CD14-positive monocyte (primary cell): ENCODE data around the gene HOXB5. TPM values are rescaled to one million over a fixed set of nuclear protein-coding genes. Genes with fewer than 3 reads are reported as not detected.

Source experiments
- DNase-seq, 3 donors: peaks; one replicate each; pipeline ENCODE4 v3.0.0-alpha.2; 2011 to 2022
- H2AFZ ChIP-seq: 2 replicates; pipeline ENCODE4 v1.6.0; 2012; ENCODE audit warnings: mild to moderate bottlenecking, low read depth, low read length, inconsistent platforms; ENCODE audit not compliant: insufficient read depth, poor library complexity, severe bottlenecking
- H3K27ac ChIP-seq, 2 donors: 1 replicate in 1 of 2; 2 replicates in 1 of 2; pipeline ENCODE4 v1.5.1; 2012 to 2013; ENCODE audit warnings: low read length in 2 of 2, control low read depth in 1 of 2, inconsistent platforms in 1 of 2, low read depth in 1 of 2, mild to moderate bottlenecking in 1 of 2
- H3K27me3 ChIP-seq, 2 donors: one replicate each; pipeline versions ENCODE4 v1.6.0 to v1.6.1; 2011 to 2013; ENCODE audit warnings: low read length in 2 of 2; ENCODE audit not compliant: control insufficient read depth in 2 of 2, insufficient read depth in 2 of 2
- H3K36me3 ChIP-seq, 2 donors: replicated peaks in 1 of 2; 1 replicate in 1 of 2; 2 replicates in 1 of 2; pipeline versions ENCODE4 v1.5.1 to v1.6.1; 2012 to 2013; ENCODE audit warnings: low read length in 2 of 2, control low read depth in 1 of 2, inconsistent platforms in 1 of 2, mild to moderate bottlenecking in 1 of 2; ENCODE audit not compliant: insufficient read depth in 2 of 2, control insufficient read depth in 1 of 2
- H3K4me1 ChIP-seq, 2 donors: 1 replicate in 1 of 2; 2 replicates in 1 of 2; pipeline versions ENCODE4 v1.5.1 to v1.6.1; 2012 to 2013; ENCODE audit warnings: low read length in 2 of 2, control low read depth in 1 of 2, inconsistent platforms in 1 of 2, mild to moderate bottlenecking in 1 of 2, moderate library complexity in 1 of 2; ENCODE audit not compliant: insufficient read depth in 2 of 2, control insufficient read depth in 1 of 2
- H3K4me2 ChIP-seq: replicated peaks from 2 replicates; pipeline ENCODE3; 2012; ENCODE audit warnings: low read length, moderate library complexity, mild to moderate bottlenecking; ENCODE audit not compliant: poor library complexity, severe bottlenecking; ENCODE audit errors: extremely low read depth
- H3K4me3 ChIP-seq, 3 experiments: fragments of 200-600 bp in 1 of 3; sonication (generic) in 1 of 3; replicated peaks in 1 of 3; 1 replicate in 2 of 3; 2 replicates in 1 of 3; pipeline ENCODE4 v1.5.1; 2011 to 2013; ENCODE audit warnings: low read length in 3 of 3, mild to moderate bottlenecking in 3 of 3, control low read depth in 2 of 3, low read depth in 2 of 3, inconsistent platforms in 1 of 3, moderate library complexity in 1 of 3
- H3K79me2 ChIP-seq: 2 replicates; pipeline ENCODE4 v1.6.0; 2012; ENCODE audit warnings: mild to moderate bottlenecking, control low read depth, inconsistent platforms, low read length, moderate library complexity; ENCODE audit not compliant: insufficient read depth
- H3K9ac ChIP-seq: 2 replicates; pipeline ENCODE4 v1.6.0; 2017; ENCODE audit warnings: low read length, mild to moderate bottlenecking; ENCODE audit not compliant: insufficient read depth, poor library complexity, severe bottlenecking
- H3K9me3 ChIP-seq, 2 donors: replicated peaks in 1 of 2; 1 replicate in 1 of 2; 2 replicates in 1 of 2; pipeline versions ENCODE4 v1.5.1 to v1.6.1; 2012 to 2013; ENCODE audit warnings: low read length in 2 of 2, control low read depth in 1 of 2; ENCODE audit not compliant: control insufficient read depth in 1 of 2, insufficient read depth in 1 of 2
- H4K20me1 ChIP-seq: 2 replicates; pipeline ENCODE4 v1.6.0; 2012; ENCODE audit warnings: mild to moderate bottlenecking, low read length, control low read depth, moderate library complexity; ENCODE audit not compliant: insufficient read depth
- H3K27ac Mint-ChIP-seq, 7 donors: one replicate each; pipeline ENCODE4 v1.8.0; 2020; ENCODE audit warnings: mild to moderate bottlenecking in 7 of 7, mixed read lengths in 7 of 7, moderate library complexity in 6 of 7, inconsistent platforms in 2 of 7
- H3K27me3 Mint-ChIP-seq, 3 donors: one replicate each; pipeline ENCODE4 v1.8.0; 2021 to 2022; ENCODE audit warnings: low read depth in 3 of 3, mild to moderate bottlenecking in 3 of 3, mixed read lengths in 3 of 3, moderate library complexity in 3 of 3, inconsistent platforms in 1 of 3
- H3K36me3 Mint-ChIP-seq, 2 donors: one replicate each; pipeline ENCODE4 v1.8.0; 2020; ENCODE audit warnings: mixed read lengths in 2 of 2, inconsistent platforms in 1 of 2, mild to moderate bottlenecking in 1 of 2
- H3K4me1 Mint-ChIP-seq: one replicate; pipeline ENCODE4 v1.8.0; 2020; ENCODE audit warnings: mild to moderate bottlenecking, mixed read lengths
- H3K4me3 Mint-ChIP-seq, 2 donors: one replicate each; pipeline ENCODE4 v1.8.0; 2020; ENCODE audit warnings: mild to moderate bottlenecking in 2 of 2, mixed read lengths in 2 of 2, moderate library complexity in 1 of 2
- H3K9me3 Mint-ChIP-seq, 7 donors: one replicate each; pipeline ENCODE4 v1.8.0; 2020 to 2022; ENCODE audit warnings: mixed read lengths in 7 of 7, mild to moderate bottlenecking in 6 of 7, moderate library complexity in 6 of 7, inconsistent platforms in 2 of 7
- CTCF ChIP-seq: fragments of 200-600 bp; IDR thresholded peaks from one replicate; pipeline ENCODE4 v1.8.0; 2022; ENCODE audit warnings: antibody characterized with exemption, mild to moderate bottlenecking
- WGBS: methylation state at CpG from one replicate; pipeline ENCODE4 v1.1.5; 2013; ENCODE audit warnings: missing lambda C conversion rate; ENCODE audit not compliant: insufficient coverage; 5-methylcytosine and 5-hydroxymethylcytosine counted together
- intact Hi-C, 2 donors: fragments of 100-400 bp; cut with micrococcal nuclease; formaldehyde crosslinking; loops; one replicate each; pipeline versions ENCODE4 v1.15.0 to v1.15.1; 2023
- polyA plus RNA-seq, 3 donors: library from polyadenylated mRNA; depleted of rRNA in 1 of 3; unstranded in 2 of 3; stranded (reverse) in 1 of 3; fragments of 300-500 nt in 2 of 3; fragments of >200 nt in 1 of 3; fragmentation: Illumina TruSeq in 2 of 3; gene quantifications; 1 replicate in 2 of 3; 2 replicates in 1 of 3; pipeline ENCODE4 v1.2.3, GENCODE V29; 2012 to 2021

The HOXB5 gene
- polyA plus RNA-seq, 3 donors = not detected

GRCh38 chr17:48576479-48577309 is 16.9 kb downstream of the HOXB5 start:
- H3K27ac Mint-ChIP-seq = no peak overlapping the region
- no peak for TF ChIP-seq CTCF
- H3K4me2 ChIP-seq = peak overlapping the region; percentile 99
- H3K9me3 Mint-ChIP-seq = peaks cover 4 to 33% (median 19%) of the 10 kb centered on the region in 7 donors
- no peaks in the 10 kb centered on the region for H3K36me3 ChIP-seq
- H3K4me3 Mint-ChIP-seq = peak overlapping the region; percentile 77 to 90
- no peaks in the 10 kb centered on the region for H3K79me2 ChIP-seq
- H3K27ac ChIP-seq = no peak overlapping the region
- H3K4me1 ChIP-seq = peaks cover 28 to 38% of the 10 kb centered on the region in 2 donors
- H3K4me1 Mint-ChIP-seq = peaks cover 41% of the 10 kb centered on the region
- H3K4me3 ChIP-seq = peak overlapping the region; percentile 24 to 86 (median 29)
- no peak overlapping the region for H3K9ac ChIP-seq
- H4K20me1 ChIP-seq = no peaks in the 10 kb centered on the region
- H3K27me3 Mint-ChIP-seq = peaks cover 63 to 84% (median 80%) of the 10 kb centered on the region in 3 donors
- peaks cover 10 to 17% of the 10 kb centered on the region in 2 donors for H3K36me3 Mint-ChIP-seq
- H2AFZ ChIP-seq = peak overlapping the region; percentile 68
- H3K27me3 ChIP-seq = peaks cover 62 to 91% of the 10 kb centered on the region in 2 donors
- peaks cover 0 to 12% of the 10 kb centered on the region in 2 donors for H3K9me3 ChIP-seq
- DNase-seq = no peak
- intact Hi-C loops = no loop called here
- WGBS = 10% methylated on average over 18 of the region's 43 CpGs

GRCh38 chr17:48575673-48576478 is 17.7 kb downstream of the HOXB5 start:
- H3K4me1 Mint-ChIP-seq = peaks cover 39% of the 10 kb centered on the region
- TF ChIP-seq CTCF = no peak
- no peak overlapping the region for H3K27ac ChIP-seq
- peaks cover 10 to 14% of the 10 kb centered on the region in 2 donors for H3K36me3 Mint-ChIP-seq
- no peak overlapping the region for H2AFZ ChIP-seq
- H3K27ac Mint-ChIP-seq = peak overlapping the region in 1 of 7 donors; percentile 74
- no peaks in the 10 kb centered on the region for H3K36me3 ChIP-seq
- no peaks in the 10 kb centered on the region for H3K79me2 ChIP-seq
- H3K4me3 Mint-ChIP-seq = peak overlapping the region; percentile 43 to 85
- peaks cover 0 to 9% of the 10 kb centered on the region in 2 donors for H3K9me3 ChIP-seq
- no peaks in the 10 kb centered on the region for H4K20me1 ChIP-seq
- peak overlapping the region in 1 of 3 experiments; percentile 86 for H3K4me3 ChIP-seq
- peaks cover 55 to 91% of the 10 kb centered on the region in 2 donors for H3K27me3 ChIP-seq
- H3K4me1 ChIP-seq = peaks cover 28 to 38% of the 10 kb centered on the region in 2 donors
- peak overlapping the region; percentile 99 for H3K4me2 ChIP-seq
- 55% methylated on average over 16 of the region's 22 CpGs for WGBS
- peaks cover 55 to 80% (median 75%) of the 10 kb centered on the region in 3 donors for H3K27me3 Mint-ChIP-seq
- no peak overlapping the region for H3K9ac ChIP-seq
- peak in 1 of 3 donors; percentile 16 for DNase-seq
- intact Hi-C loops = no loop called here
- peaks cover 4 to 35% (median 18%) of the 10 kb centered on the region in 7 donors for H3K9me3 Mint-ChIP-seq
